K562 (cell line): ENCODE results near the gene ITPR1. TPM values are rescaled to one million over a fixed set of nuclear protein-coding genes. Genes with fewer than 3 reads are reported as not detected.
A peak's percentile ranks its signal among the peaks of the same experiment; 100 is the strongest.

Experiments used
- ATAC-seq: fragments of 200-7000 bp; cut with Tn5 transposase; 3 replicates; pipeline ENCODE4 v1.9.1; 2020; ENCODE audit warnings: moderate library complexity
- BruUV-seq: library from RNA; stranded (reverse); fragments of 400-500 nt; replicated peaks from 2 replicates; lab custom pipeline; 2021; lab: Mats Ljungman, UMichigan
- CTCF ChIA-PET: fragments of 300-600 bp; formaldehyde crosslinking; extraction: SDS; loops from one replicate; lab custom pipeline; 2021; ENCODE audit warnings: low intra/inter-chr PET ratio; lab: Yijun Ruan, JAX
- POLR2A ChIA-PET: fragments of 300-600, 350-650 bp; sonication (Branson Sonifier 250); formaldehyde crosslinking; extraction: SDS; loops from one replicate; lab custom pipeline; 2021; ENCODE audit warnings: antibody characterized with exemption, inconsistent platforms; lab: Yijun Ruan, JAX
- DNase-seq, 4 experiments: peaks; one replicate each; pipeline versions ENCODE4 v3.0.0 to v3.0.0-alpha.2; 2011 to 2018; ENCODE audit warnings: low spot score in 3 of 4, mixed read lengths in 3 of 4; ENCODE audit errors: extremely low read depth in 1 of 4
- FAIRE-seq: peaks from 2 replicates; lab custom pipeline; 2011; peaks lifted over from hg19 to GRCh38; lab: Jason Lieb, UNC
- H2AFZ ChIP-seq: 2 replicates; pipeline ENCODE4 v1.6.0; 2011; ENCODE audit warnings: low read depth, low read length, control low read depth, inconsistent platforms
- H3K27ac ChIP-seq: fragments of 200-600 bp; 3 replicates; pipeline ENCODE4 v1.8.0; 2011; ENCODE audit warnings: low read depth, mild to moderate bottlenecking, control low read depth, inconsistent platforms, low read length, moderate library complexity, mixed read lengths; ENCODE audit errors: extremely low read depth
- H3K27me3 ChIP-seq, 2 experiments: fragments of 300-600 bp in 1 of 2; 2 replicates in 1 of 2; 3 replicates in 1 of 2; pipeline versions ENCODE4 v1.6.0 to v1.8.0; 2011; ENCODE audit warnings: inconsistent platforms in 2 of 2, low read length in 2 of 2, mild to moderate bottlenecking in 1 of 2, mixed read lengths in 1 of 2, moderate library complexity in 1 of 2; ENCODE audit not compliant: control insufficient read depth in 2 of 2, insufficient read depth in 2 of 2
- H3K36me3 ChIP-seq: fragments of 300-600 bp; 3 replicates; pipeline ENCODE4 v1.8.0; 2011; ENCODE audit warnings: mild to moderate bottlenecking, low read length, inconsistent platforms; ENCODE audit not compliant: control insufficient read depth, insufficient read depth
- H3K4me1 ChIP-seq, 2 experiments: fragments of 200-600 bp in 1 of 2; replicated peaks in 1 of 2; 2 replicates in 1 of 2; 3 replicates in 1 of 2; pipeline versions ENCODE4 v1.5.1 to v1.8.0; 2011; ENCODE audit warnings: inconsistent platforms in 2 of 2, low read length in 2 of 2, mild to moderate bottlenecking in 1 of 2, mixed read lengths in 1 of 2, moderate library complexity in 1 of 2; ENCODE audit not compliant: control insufficient read depth in 2 of 2, insufficient read depth in 2 of 2
- H3K4me2 ChIP-seq: 2 replicates; pipeline ENCODE4 v1.6.1; 2011; ENCODE audit warnings: low read length, control low read depth, inconsistent platforms, mixed read lengths; ENCODE audit not compliant: insufficient read depth
- H3K4me3 ChIP-seq: fragments of 200-600 bp; sonication (generic), shearing (Covaris generic); 2 replicates; pipeline ENCODE4 v1.5.1; 2016; ENCODE audit warnings: control low read depth, inconsistent platforms
- H3K79me2 ChIP-seq: fragments of 200-600 bp; 3 replicates; pipeline ENCODE4 v1.8.0; 2011; ENCODE audit warnings: low read length, inconsistent platforms; ENCODE audit not compliant: control insufficient read depth, insufficient read depth
- H3K9ac ChIP-seq, 2 experiments: 2 replicates each; pipeline versions ENCODE4 v1.6.0 to v1.6.1; 2011; ENCODE audit warnings: low read depth in 2 of 2, low read length in 2 of 2, control low read depth in 1 of 2, inconsistent platforms in 1 of 2, mild to moderate bottlenecking in 1 of 2, mixed read lengths in 1 of 2; ENCODE audit not compliant: insufficient read depth in 1 of 2
- H3K9me1 ChIP-seq: one replicate; pipeline ENCODE4 v1.6.0; 2011; ENCODE audit warnings: inconsistent platforms, mild to moderate bottlenecking, low read length, moderate library complexity; ENCODE audit not compliant: control insufficient read depth, insufficient read depth
- H3K9me3 ChIP-seq: replicated peaks from 2 replicates; pipeline ENCODE4 v1.5.1; 2011; ENCODE audit warnings: low read depth, low read length, inconsistent platforms; ENCODE audit not compliant: control insufficient read depth, insufficient read depth
- H4K20me1 ChIP-seq: replicated peaks from 2 replicates; pipeline ENCODE4 v1.6.1; 2011; ENCODE audit warnings: low read length, inconsistent platforms, mixed read lengths; ENCODE audit not compliant: control insufficient read depth, insufficient read depth
- BCOR ChIP-seq: fragments of 450-650 bp; IDR thresholded peaks from 2 replicates; pipeline ENCODE4 v1.6.1; 2016
- C11orf30 ChIP-seq: fragments of 450-650 bp; IDR thresholded peaks from 2 replicates; pipeline ENCODE4 v1.6.1; 2016; ENCODE audit warnings: low read depth, mild to moderate bottlenecking
- CREM ChIP-seq: IDR thresholded peaks from 2 replicates; pipeline ENCODE4 v1.6.1; 2014; ENCODE audit warnings: antibody characterized with exemption, low read depth
- ZBTB26 ChIP-seq: fragments of 450-650 bp; formaldehyde crosslinking; IDR thresholded peaks from 2 replicates; pipeline ENCODE4 v1.4.0; 2022; ENCODE audit warnings: missing genetic modification characterization
- ZEB2 ChIP-seq: fragments of 450-650 bp; IDR thresholded peaks from 2 replicates; pipeline ENCODE4 v1.6.1; 2016
- ZKSCAN1 ChIP-seq: fragments of 150-350 bp; IDR thresholded peaks from 2 replicates; pipeline ENCODE4 v1.6.1; 2016; ENCODE audit warnings: low read depth, low read length
- ZNF316 ChIP-seq: fragments of 450-650 bp; IDR thresholded peaks from 2 replicates; pipeline ENCODE4 v1.6.1; 2016
- WGBS: fragments of 100-300 bp; shearing (Covaris generic); methylation state at CpG from one replicate; pipeline ENCODE4 v1.1.6; 2016; ENCODE audit warnings: low coverage, mixed read lengths; ENCODE audit not compliant: insufficient coverage; ENCODE audit errors: missing lambda C conversion rate; 5-methylcytosine and 5-hydroxymethylcytosine counted together
- in situ Hi-C: fragments of 300-500 bp; cut with MboI; formaldehyde crosslinking; loops from 4 replicates; pipeline ENCODE4 v1.15.0; 2018; ENCODE audit warnings: inconsistent platforms, mixed read lengths
- intact Hi-C: fragments of 100-400 bp; cut with micrococcal nuclease; formaldehyde crosslinking; loops from 2 replicates; pipeline ENCODE4 v1.14.2; 2022
- polyA plus RNA-seq, 8 experiments: library from polyadenylated mRNA; depleted of rRNA in 4 of 8; stranded (reverse) in 5 of 8; unstranded in 3 of 8; fragments of >200 nt; fragmentation: Nextera tagmentation in 2 of 8; fragmentation: Illumina TruSeq in 1 of 8; extraction: Ambion mirVana in 2 of 8; extraction: Trizol in 1 of 8; gene quantifications; 2 replicates each; pipeline versions ENCODE4 v1.2.1 to v1.2.3, GENCODE V29; 2011 to 2014; ENCODE audit warnings: inconsistent platforms in 1 of 8, missing spikeins in 1 of 8
- total RNA-seq, 7 experiments: library from RNA; depleted of rRNA in 6 of 7; stranded (reverse); fragments of >200 nt in 6 of 7; fragmentation: Illumina TruSeq in 2 of 7; extraction: Trizol in 2 of 7; gene quantifications; 2 replicates each; pipeline versions ENCODE4 v1.2.1 to v1.2.3, GENCODE V29; 2011 to 2021; ENCODE audit warnings: low replicate concordance in 1 of 7

ITPR1 gene
- total and polyA plus RNA-seq, 9 of the 15 experiments (the other 6 are each of a cell fraction or from before 2014, with no cell fraction given): 22.4 to 40.0 (median 27.4) TPM

- Histone ChIP-seq H3K9me1 (peaks cover 4% of the 10 kb centered on the region), H3K9ac (no peak overlapping the region), H3K27ac (no peak overlapping the region), H4K20me1 (no peaks in the 10 kb centered on the region; the same call in 1 of the 2 replicates), H3K36me3 (no peaks in the 10 kb centered on the region), H3K4me1 (peaks cover 13 to 58% of the 10 kb centered on the region in 2 experiments; a peak in 4 of 5 replicates), H3K9me3 (no peaks in the 10 kb centered on the region), H3K27me3 (no peaks in the 10 kb centered on the region), H3K4me3 (no peak overlapping the region), H2AFZ (no peak overlapping the region), H3K4me2 (no peak overlapping the region), H3K79me2 (peaks cover 11% of the 10 kb centered on the region; the same call in 1 of the 3 replicates)
- ChIA-PET CTCF (no interaction called here), POLR2A (interaction anchor here (0.6 to 10.9 kb wide), 4 partner anchors 9 to 507 kb away, joined by 3 to 220 read pairs (median 24); partner anchors contain the start of gene ITPR1)
- in situ Hi-C loops: no loop called here
- no TSS peak for BruUV-seq
- FAIRE-seq (no peak), DNase-seq (no peak), ATAC-seq (no peak)
- TF ChIP-seq CREM (no peak), BCOR (0 out of 2 replicates have a peak, but pooled peaks have one; percentile 11), ZBTB26 (CRISPR knock-in tag) (peak; percentile 53; the same call in 1 of the 2 replicates), ZNF316 (peak; percentile 57), ZKSCAN1 (peak; percentile 81), C11orf30 (peak; percentile 54; the same call in 1 of the 2 replicates), ZEB2 (no peak)
- intact Hi-C loops: no loop called here
- 75% methylated on average over 5 of the region's 5 CpGs for WGBS
Observed at GRCh38 chr3:4509983-4510755, 17.0 kb downstream of the ITPR1 start.
